ENCODE results near the gene OXCT1. TPM values are rescaled to one million over a fixed set of nuclear protein-coding genes. Genes with fewer than 3 reads are reported as not detected.

Gene OXCT1
- total and polyA plus RNA-seq, 7 donors = 5.5 to 22.1 (median 10.7) TPM

- no peak for DNase-seq
- WGBS, 3 donors = 90 to 97% (median 94%) methylated on average over 1 of the region's 1 CpG
- no peak overlapping the region for H3K4me3 ChIP-seq
- no peaks in the 10 kb centered on the region for H3K9me3 ChIP-seq
- H3K36me3 ChIP-seq (ENCODE audit: insufficient read depth in 1 of 2, low read depth in 1 of 2) = peaks cover 0 to 9% of the 10 kb centered on the region in 2 donors
- no peak overlapping the region for H3K27ac ChIP-seq
- TF ChIP-seq CTCF (IDR thresholded peaks at IDR 0.05) = no peak
- no peak for ATAC-seq
- H3K27me3 ChIP-seq (ENCODE audit: insufficient read depth in 3 of 3, low read length in 2 of 3) = no peaks in the 10 kb centered on the region
- intact Hi-C loops (cut with DNase I) = loop anchor here in 1 of 2 donors (10.0 kb wide), 2 partner anchors 145 to 935 kb away; partner anchors contain the start of gene C7
- H3K4me1 ChIP-seq = no peaks in the 10 kb centered on the region
Measured at GRCh38 chr5:41840251-41840650, 30.0 kb downstream of the OXCT1 start.

GRCh38 chr5:41837793-41838192 lies 32.4 kb downstream of the OXCT1 start:
- Histone ChIP-seq H3K36me3 (ENCODE audit: insufficient read depth in 1 of 2, low read depth in 1 of 2) (peaks cover 0 to 9% of the 10 kb centered on the region in 2 donors), H3K27me3 (ENCODE audit: insufficient read depth in 3 of 3, low read length in 2 of 3) (no peaks in the 10 kb centered on the region), H3K4me3 (no peak overlapping the region), H3K27ac (no peak overlapping the region), H3K4me1 (no peaks in the 10 kb centered on the region), H3K9me3 (no peaks in the 10 kb centered on the region)
- DNase-seq (no peak), ATAC-seq (no peak)
- TF ChIP-seq CTCF (IDR thresholded peaks at IDR 0.05) = no peak
- intact Hi-C loops (cut with DNase I) = loop anchor here in 1 of 2 donors (5.0 kb wide), 1 partner anchor 575 kb away; no protein-coding TSS in a partner anchor
- 98 to 100% (median 99%) methylated on average over 3 of the region's 3 CpGs for WGBS, 3 donors

- Histone ChIP-seq H3K9me3 (no peaks in the 10 kb centered on the region), H3K36me3 (ENCODE audit: insufficient read depth in 1 of 2, low read depth in 1 of 2) (peaks cover 0 to 4% of the 10 kb centered on the region in 2 donors), H3K4me1 (no peaks in the 10 kb centered on the region), H3K27me3 (ENCODE audit: insufficient read depth in 3 of 3, low read length in 2 of 3) (no peaks in the 10 kb centered on the region), H3K27ac (peak overlapping the region; percentile 56), H3K4me3 (no peak overlapping the region)
- intact Hi-C loops (cut with DNase I) = loop anchor here in 1 of 2 donors (5.0 kb wide), 1 partner anchor 573 kb away; no protein-coding TSS in a partner anchor
- WGBS, 3 donors = 22 to 26% (median 23%) methylated on average over 3 of the region's 3 CpGs
- TF ChIP-seq CTCF (IDR thresholded peaks at IDR 0.05) = no peak
- ATAC-seq (peak; percentile 93 to 100 (median 98)), DNase-seq (peak; percentile 36 to 67)
Measured at GRCh38 chr5:41835645-41836044, 34.6 kb downstream of the OXCT1 start.

- H3K9me3 ChIP-seq = no peaks in the 10 kb centered on the region
- 50 to 70% (median 57%) methylated on average over 1 of the region's 1 CpG for WGBS, 3 donors
- H3K4me1 ChIP-seq = no peaks in the 10 kb centered on the region
- no peak for ATAC-seq
- peaks cover 0 to 4% of the 10 kb centered on the region in 2 donors for H3K36me3 ChIP-seq (ENCODE audit: insufficient read depth in 1 of 2, low read depth in 1 of 2)
- intact Hi-C loops (cut with DNase I) = no loop called here
- no peaks in the 10 kb centered on the region for H3K27me3 ChIP-seq (ENCODE audit: insufficient read depth in 3 of 3, low read length in 2 of 3)
- H3K4me3 ChIP-seq = no peak overlapping the region
- no peak for TF ChIP-seq CTCF (IDR thresholded peaks at IDR 0.05)
- no peak for DNase-seq
- no peak overlapping the region for H3K27ac ChIP-seq
Measured at GRCh38 chr5:41834506-41834905, 35.7 kb downstream of the OXCT1 start.

- H3K27me3 ChIP-seq (ENCODE audit: insufficient read depth in 3 of 3, low read length in 2 of 3) = no peaks in the 10 kb centered on the region
- no peak overlapping the region for H3K4me3 ChIP-seq
- DNase-seq (no peak), ATAC-seq (no peak)
- no peaks in the 10 kb centered on the region for H3K4me1 ChIP-seq
- H3K9me3 ChIP-seq = no peaks in the 10 kb centered on the region
- no peak overlapping the region for H3K27ac ChIP-seq
- intact Hi-C loops (cut with DNase I) = no loop called here
- no peak for TF ChIP-seq CTCF (IDR thresholded peaks at IDR 0.05)
- H3K36me3 ChIP-seq (ENCODE audit: insufficient read depth in 1 of 2, low read depth in 1 of 2) = no peaks in the 10 kb centered on the region
- 87 to 89% (median 88%) methylated on average over 3 of the region's 3 CpGs for WGBS, 3 donors
Measured at GRCh38 chr5:41832430-41832829, 37.8 kb downstream of the OXCT1 start.

Measured in psoas muscle (tissue), 8 donors.